GM12878 (cell line): ENCODE measurements around the gene CCDC71. TPM values are rescaled to one million over a fixed set of nuclear protein-coding genes. Genes with fewer than 3 reads are reported as not detected.
A peak's percentile ranks its signal among the peaks of the same experiment; 100 is the strongest.

Experiments used
- BACH1 ChIP-seq: fragments of 450-650 bp; IDR thresholded peaks from 2 replicates; pipeline ENCODE4 v1.6.1; 2017; ENCODE audit warnings: mild to moderate bottlenecking, borderline replicate concordance
- BCL11A ChIP-seq: IDR thresholded peaks from 2 replicates; pipeline ENCODE4 v1.6.1; 2011; ENCODE audit warnings: low read depth, low read length
- CBX5 ChIP-seq: sonication (generic); IDR thresholded peaks from 2 replicates; pipeline ENCODE4 v1.6.1; 2016; ENCODE audit warnings: low read depth, moderate library complexity, mild to moderate bottlenecking, inconsistent platforms
- CEBPZ ChIP-seq: fragments of 150-350 bp; IDR thresholded peaks from 2 replicates; pipeline ENCODE4 v1.6.1; 2016; ENCODE audit warnings: low read depth, low read length
- CHD4 ChIP-seq: fragments of 200-600 bp; sonication (generic); IDR thresholded peaks from 2 replicates; pipeline ENCODE4 v1.6.1; 2016; ENCODE audit warnings: mild to moderate bottlenecking
- HDGF ChIP-seq: fragments of 450-650 bp; IDR thresholded peaks from 2 replicates; pipeline ENCODE4 v1.6.1; 2016; ENCODE audit warnings: antibody characterized with exemption
- JUNB ChIP-seq: IDR thresholded peaks from 2 replicates; pipeline ENCODE4 v1.6.1; 2016; ENCODE audit warnings: antibody characterized with exemption, mild to moderate bottlenecking
- MYB ChIP-seq: fragments of 150-350 bp; IDR thresholded peaks from 2 replicates; pipeline ENCODE4 v1.6.1; 2014; ENCODE audit warnings: mild to moderate bottlenecking, low read depth, low read length, borderline replicate concordance
- MYC ChIP-seq: IDR thresholded peaks from 2 replicates; pipeline ENCODE4 v1.6.1; 2011; ENCODE audit warnings: mild to moderate bottlenecking, low read length, moderate library complexity, inconsistent platforms; ENCODE audit not compliant: insufficient read depth, insufficient replicate concordance, insufficient read length, severe bottlenecking
- NBN ChIP-seq: fragments of 450-650 bp; IDR thresholded peaks from 2 replicates; pipeline ENCODE4 v1.6.1; 2016
- NFXL1 ChIP-seq: fragments of 450-650 bp; IDR thresholded peaks from 2 replicates; pipeline ENCODE4 v1.6.1; 2017; ENCODE audit warnings: antibody characterized with exemption, mild to moderate bottlenecking, borderline replicate concordance
- PAX5 ChIP-seq: IDR thresholded peaks from 2 replicates; pipeline ENCODE4 v1.6.1; 2011; ENCODE audit warnings: low read depth, low read length, borderline replicate concordance
- POU2F2 ChIP-seq: IDR thresholded peaks from 3 replicates; pipeline ENCODE4 v1.6.1; 2011; ENCODE audit warnings: low read depth, mild to moderate bottlenecking, low read length, borderline replicate concordance
- RCOR1 ChIP-seq: conservative IDR thresholded peaks from 2 replicates; pipeline ENCODE4 v1.6.1; 2012; ENCODE audit warnings: low read depth, low read length, improper control_type of control experiment
- SIX5 ChIP-seq: IDR thresholded peaks from 2 replicates; pipeline ENCODE4 v1.6.1; 2011; ENCODE audit warnings: mild to moderate bottlenecking, low read depth, low read length, moderate library complexity; ENCODE audit not compliant: severe bottlenecking
- SREBF1 ChIP-seq: IDR thresholded peaks from 2 replicates; pipeline ENCODE4 v1.6.1; 2012; ENCODE audit warnings: mild to moderate bottlenecking, low read length
- STAT1 ChIP-seq: fragments of 450-650 bp; conservative IDR thresholded peaks from 2 replicates; pipeline ENCODE4 v1.6.1; 2014; ENCODE audit warnings: antibody characterized with exemption, mild to moderate bottlenecking
- STAT3 ChIP-seq: IDR thresholded peaks from 2 replicates; pipeline ENCODE4 v1.6.1; 2011; ENCODE audit warnings: low read depth, low read length, improper control_type of control experiment
- TCF3 ChIP-seq: IDR thresholded peaks from 2 replicates; pipeline ENCODE4 v1.6.1; 2012; ENCODE audit warnings: low read depth, mild to moderate bottlenecking, low read length, borderline replicate concordance; ENCODE audit not compliant: insufficient read depth
- USF2 ChIP-seq: IDR thresholded peaks from 2 replicates; pipeline ENCODE4 v1.6.1; 2011; ENCODE audit warnings: low read depth, low read length, improper control_type of control experiment, borderline replicate concordance
- ZBTB40 ChIP-seq: fragments of 450-650 bp; IDR thresholded peaks from 2 replicates; pipeline ENCODE4 v1.6.1; 2016; ENCODE audit warnings: mild to moderate bottlenecking, moderate library complexity, borderline replicate concordance
- ZNF622 ChIP-seq: fragments of 450-650 bp; IDR thresholded peaks from 2 replicates; pipeline ENCODE4 v1.6.1; 2017; ENCODE audit warnings: mild to moderate bottlenecking, inconsistent platforms
- polyA plus RNA-seq, 11 experiments: library from polyadenylated mRNA; depleted of rRNA in 4 of 11; unstranded in 6 of 11; stranded (reverse) in 5 of 11; fragments of >200 nt; fragmentation: Nextera tagmentation in 4 of 11; fragmentation: Illumina TruSeq in 1 of 11; extraction: Ambion mirVana in 4 of 11; extraction: Trizol in 1 of 11; gene quantifications; 1 replicate in 1 of 11; 2 replicates in 10 of 11; pipeline versions ENCODE4 v1.2.1 to v1.2.3, GENCODE V29; 2011 to 2016; ENCODE audit warnings: inconsistent platforms in 2 of 11, missing spikeins in 2 of 11, low read depth in 1 of 11
- total RNA-seq, 4 experiments: library from RNA; depleted of rRNA in 3 of 4; stranded (reverse); fragments of >200 nt in 3 of 4; fragmentation: Illumina TruSeq in 1 of 4; extraction: Trizol in 1 of 4; gene quantifications; 2 replicates each; pipeline versions ENCODE4 v1.2.1 to v1.2.3, GENCODE V29; 2013 to 2021

CCDC71 gene
- total and polyA plus RNA-seq, 10 of the 15 experiments (the other 5 are each of a cell fraction or from before 2014, with no cell fraction given) = 0.20 to 38.0 (median 16.1) TPM

DNA sequence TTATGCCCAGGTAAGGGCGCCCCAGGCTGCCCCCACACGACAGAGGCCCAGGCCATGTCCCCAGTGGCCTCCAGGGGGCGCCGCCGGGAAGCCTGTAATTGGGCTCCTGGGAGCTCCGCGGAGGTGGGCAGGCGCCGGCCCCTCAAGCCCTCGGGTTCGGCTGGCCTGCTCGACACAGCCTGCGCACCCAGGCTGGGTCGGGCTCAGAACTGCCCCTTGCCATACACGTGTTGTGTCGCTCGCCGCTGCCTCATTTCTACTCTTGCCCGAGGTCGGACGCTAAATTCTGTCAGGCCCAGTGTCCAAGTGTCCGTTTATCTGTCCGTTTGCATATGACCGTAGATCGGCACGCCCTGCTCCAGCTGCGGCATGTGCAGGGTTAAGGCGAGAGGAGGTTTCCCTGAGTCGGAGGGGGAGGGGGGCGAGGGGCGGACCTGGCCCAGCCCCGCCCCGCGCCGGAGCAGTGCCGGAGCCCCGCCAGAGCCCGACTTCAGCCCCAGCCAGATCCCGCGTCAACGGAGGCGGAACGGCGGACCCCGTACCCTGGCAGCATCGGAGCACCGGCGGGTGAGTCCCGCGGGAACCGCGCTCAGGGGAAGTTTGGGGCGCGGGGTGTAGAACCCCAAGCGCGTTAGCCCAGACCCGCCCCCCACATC, 5.1 kb upstream of the CCDC71 start, which contains the start of gene KLHDC8B (continued):
- TF ChIP-seq USF2 (no peak), CEBPZ (no peak), STAT3 (no peak), ZNF622 (no peak), POU2F2 (no peak), JUNB (no peak), PAX5 (no peak), MYB (no peak), SREBF1 (no peak), BACH1 (peak; percentile 17; the same call in 1 of the 2 replicates), HDGF (no peak), BCL11A (no peak), STAT1 (peak; percentile 91; the same call in 1 of the 2 replicates), ZBTB40 (no peak), CHD4 (no peak), RCOR1 (no peak), SIX5 (no peak), TCF3 (no peak), CBX5 (no peak), NBN (0 out of 2 replicates have a peak, but pooled peaks have one; percentile 54), NFXL1 (no peak), MYC (no peak)
